Activated CD8-positive, alpha-beta memory T cell treated with anti-CD3 and anti-CD28 coated beads, Interleukin-2, amount 10 ng/mL, durations not matched to agents 7 days and 5 days (primary cell): ENCODE results near the gene TMTC1. TPM values are rescaled to one million over a fixed set of nuclear protein-coding genes. Genes with fewer than 3 reads are reported as not detected.

ENCODE experiments used
- ATAC-seq: fragments of 150-1000 bp; cut with Tn5 transposase; one replicate; pipeline ENCODE4 v1.10.0; 2021; ENCODE audit warnings: moderate library complexity
- CTCF ChIA-PET: fragments of 350-600 bp; sonication (Branson Sonifier 250); formaldehyde crosslinking; loops from one replicate; lab custom pipeline; 2021; ENCODE audit warnings: antibody characterized with exemption; lab: Charles Lee
- DNase-seq: peaks from one replicate; pipeline ENCODE4 v3.0.0-alpha.2; 2020
- H3K27ac Mint-ChIP-seq: one replicate; pipeline ENCODE4 v1.8.0; 2021; ENCODE audit warnings: mild to moderate bottlenecking, mixed read lengths
- H3K27me3 Mint-ChIP-seq: one replicate; pipeline ENCODE4 v1.8.0; 2021; ENCODE audit warnings: mixed read lengths
- H3K36me3 Mint-ChIP-seq: one replicate; pipeline ENCODE4 v1.8.0; 2021; ENCODE audit warnings: mild to moderate bottlenecking, mixed read lengths
- H3K4me1 Mint-ChIP-seq: one replicate; pipeline ENCODE4 v1.8.0; 2021; ENCODE audit warnings: mixed read lengths
- H3K4me3 Mint-ChIP-seq: one replicate; pipeline ENCODE4 v1.8.0; 2021; ENCODE audit warnings: mild to moderate bottlenecking, moderate library complexity, mixed read lengths
- H3K9me3 Mint-ChIP-seq: one replicate; pipeline ENCODE4 v1.8.0; 2022; ENCODE audit warnings: low read depth, mixed read lengths
- total RNA-seq, 2 experiments: library from RNA; stranded (reverse); gene quantifications; one replicate each; pipeline ENCODE4 v1.2.3, GENCODE V29; 2021

The TMTC1 gene
- total RNA-seq, 2 experiments from 2014 or later: 0.07 to 0.09 TPM

- CTCF ChIA-PET: no interaction called here
- Mint-ChIP-seq H3K9me3 (no peaks in the 10 kb centered on the region), H3K27me3 (no peaks in the 10 kb centered on the region), H3K27ac (no peak overlapping the region), H3K4me1 (peaks cover 2% of the 10 kb centered on the region), H3K36me3 (no peaks in the 10 kb centered on the region), H3K4me3 (no peak overlapping the region)
- ATAC-seq (no peak), DNase-seq (no peak)
Observed at GRCh38 chr12:29728030-29728429, 55.7 kb downstream of the TMTC1 start.

GRCh38 chr12:29726741-29727348 is 56.9 kb downstream of the TMTC1 start:
- Mint-ChIP-seq H3K27ac (no peak overlapping the region), H3K4me3 (no peak overlapping the region), H3K27me3 (no peaks in the 10 kb centered on the region), H3K4me1 (no peaks in the 10 kb centered on the region), H3K36me3 (no peaks in the 10 kb centered on the region), H3K9me3 (no peaks in the 10 kb centered on the region)
- ATAC-seq (no peak), DNase-seq (no peak)
- CTCF ChIA-PET: no interaction called here

- CTCF ChIA-PET: no interaction called here
- Mint-ChIP-seq H3K27me3 (no peaks in the 10 kb centered on the region), H3K27ac (no peak overlapping the region), H3K9me3 (no peaks in the 10 kb centered on the region), H3K4me3 (no peak overlapping the region), H3K4me1 (no peaks in the 10 kb centered on the region), H3K36me3 (no peaks in the 10 kb centered on the region)
- ATAC-seq (no peak), DNase-seq (no peak)
Observed at GRCh38 chr12:29726321-29726692, 57.4 kb downstream of the TMTC1 start.

GRCh38 chr12:29725587-29726320 is 58.0 kb downstream of the TMTC1 start:
- CTCF ChIA-PET: no interaction called here
- no peak for DNase-seq
- no peaks in the 10 kb centered on the region for H3K9me3 Mint-ChIP-seq
- no peak overlapping the region for H3K27ac Mint-ChIP-seq
- ATAC-seq: no peak
- H3K4me3 Mint-ChIP-seq: no peak overlapping the region
- H3K4me1 Mint-ChIP-seq: no peaks in the 10 kb centered on the region
- no peaks in the 10 kb centered on the region for H3K36me3 Mint-ChIP-seq
- H3K27me3 Mint-ChIP-seq: no peaks in the 10 kb centered on the region

- no peak for ATAC-seq
- no peak overlapping the region for H3K27ac Mint-ChIP-seq
- CTCF ChIA-PET: no interaction called here
- no peak for DNase-seq
- no peaks in the 10 kb centered on the region for H3K4me1 Mint-ChIP-seq
- no peaks in the 10 kb centered on the region for H3K27me3 Mint-ChIP-seq
- H3K4me3 Mint-ChIP-seq: no peak overlapping the region
- no peaks in the 10 kb centered on the region for H3K9me3 Mint-ChIP-seq
- no peaks in the 10 kb centered on the region for H3K36me3 Mint-ChIP-seq
Observed at GRCh38 chr12:29722164-29722563, 61.6 kb downstream of the TMTC1 start.

GRCh38 chr12:29719381-29719780 is 64.4 kb downstream of the TMTC1 start:
- CTCF ChIA-PET: no interaction called here
- ATAC-seq: no peak
- no peak for DNase-seq
- no peaks in the 10 kb centered on the region for H3K36me3 Mint-ChIP-seq
- H3K9me3 Mint-ChIP-seq: no peaks in the 10 kb centered on the region
- H3K27me3 Mint-ChIP-seq: no peaks in the 10 kb centered on the region
- no peak overlapping the region for H3K4me3 Mint-ChIP-seq
- no peaks in the 10 kb centered on the region for H3K4me1 Mint-ChIP-seq
- no peak overlapping the region for H3K27ac Mint-ChIP-seq

GRCh38 chr12:29717540-29718100 is 66.1 kb downstream of the TMTC1 start:
- no peak overlapping the region for H3K27ac Mint-ChIP-seq
- H3K27me3 Mint-ChIP-seq: no peaks in the 10 kb centered on the region
- H3K4me3 Mint-ChIP-seq: no peak overlapping the region

GRCh38 chr12:29714966-29715365 is 68.8 kb downstream of the TMTC1 start:
- H3K9me3 Mint-ChIP-seq: no peaks in the 10 kb centered on the region
- ATAC-seq (no peak), DNase-seq (no peak)
- no peak overlapping the region for H3K27ac Mint-ChIP-seq
- no peaks in the 10 kb centered on the region for H3K4me1 Mint-ChIP-seq
- CTCF ChIA-PET: no interaction called here
- no peaks in the 10 kb centered on the region for H3K27me3 Mint-ChIP-seq
- no peak overlapping the region for H3K4me3 Mint-ChIP-seq
- no peaks in the 10 kb centered on the region for H3K36me3 Mint-ChIP-seq

More at GRCh38 chr12:29717540-29718100, 66.1 kb downstream of the TMTC1 start:
- Mint-ChIP-seq H3K4me1 (no peaks in the 10 kb centered on the region), H3K36me3 (no peaks in the 10 kb centered on the region), H3K9me3 (no peaks in the 10 kb centered on the region)
- CTCF ChIA-PET: no interaction called here
- DNase-seq (no peak), ATAC-seq (no peak)

- Mint-ChIP-seq H3K4me1 (no peaks in the 10 kb centered on the region), H3K27ac (no peak overlapping the region), H3K4me3 (no peak overlapping the region), H3K36me3 (no peaks in the 10 kb centered on the region), H3K9me3 (no peaks in the 10 kb centered on the region), H3K27me3 (no peaks in the 10 kb centered on the region)
- no peak for DNase-seq
- no peak for ATAC-seq
- CTCF ChIA-PET: no interaction called here
Observed at GRCh38 chr12:29713729-29714128, 70.0 kb downstream of the TMTC1 start.

GRCh38 chr12:29711381-29711780 is 72.4 kb downstream of the TMTC1 start:
- Mint-ChIP-seq H3K4me3 (no peak overlapping the region), H3K27me3 (no peaks in the 10 kb centered on the region), H3K4me1 (no peaks in the 10 kb centered on the region), H3K27ac (no peak overlapping the region), H3K9me3 (no peaks in the 10 kb centered on the region), H3K36me3 (no peaks in the 10 kb centered on the region)
- CTCF ChIA-PET: no interaction called here
- no peak for DNase-seq
- ATAC-seq: no peak

GRCh38 chr12:29710104-29710503 is 73.6 kb downstream of the TMTC1 start:
- CTCF ChIA-PET: no interaction called here
- Mint-ChIP-seq H3K27ac (no peak overlapping the region), H3K27me3 (no peaks in the 10 kb centered on the region), H3K4me3 (no peak overlapping the region), H3K36me3 (no peaks in the 10 kb centered on the region), H3K4me1 (no peaks in the 10 kb centered on the region), H3K9me3 (no peaks in the 10 kb centered on the region)
- no peak for DNase-seq
- ATAC-seq: no peak

- no peaks in the 10 kb centered on the region for H3K4me1 Mint-ChIP-seq
- CTCF ChIA-PET: no interaction called here
- H3K9me3 Mint-ChIP-seq: no peaks in the 10 kb centered on the region
- H3K4me3 Mint-ChIP-seq: no peak overlapping the region
- H3K27ac Mint-ChIP-seq: no peak overlapping the region
- no peaks in the 10 kb centered on the region for H3K27me3 Mint-ChIP-seq
- H3K36me3 Mint-ChIP-seq: no peaks in the 10 kb centered on the region
- ATAC-seq (no peak), DNase-seq (no peak)
Observed at GRCh38 chr12:29709496-29710040, 74.2 kb downstream of the TMTC1 start.

GRCh38 chr12:29709054-29709453 is 74.7 kb downstream of the TMTC1 start:
- ATAC-seq (no peak), DNase-seq (no peak)
- no peak overlapping the region for H3K27ac Mint-ChIP-seq
- H3K36me3 Mint-ChIP-seq: no peaks in the 10 kb centered on the region
- CTCF ChIA-PET: no interaction called here
- H3K4me3 Mint-ChIP-seq: no peak overlapping the region
- no peaks in the 10 kb centered on the region for H3K27me3 Mint-ChIP-seq
- no peaks in the 10 kb centered on the region for H3K4me1 Mint-ChIP-seq
- no peaks in the 10 kb centered on the region for H3K9me3 Mint-ChIP-seq

- CTCF ChIA-PET: no interaction called here
- ATAC-seq (no peak), DNase-seq (no peak)
- H3K36me3 Mint-ChIP-seq: no peaks in the 10 kb centered on the region
- no peak overlapping the region for H3K4me3 Mint-ChIP-seq
- no peaks in the 10 kb centered on the region for H3K27me3 Mint-ChIP-seq
- H3K4me1 Mint-ChIP-seq: no peaks in the 10 kb centered on the region
- H3K27ac Mint-ChIP-seq: no peak overlapping the region
- H3K9me3 Mint-ChIP-seq: no peaks in the 10 kb centered on the region
Observed at GRCh38 chr12:29707846-29708245, 75.9 kb downstream of the TMTC1 start.
